Coronary artery (tissue), 2 donors: ENCODE data around the gene UBE2H.

ENCODE experiments used
- DNase-seq: peaks from one replicate; pipeline ENCODE4 v3.0.0-alpha.2; 2017; ENCODE audit warnings: low spot score
- H3K27ac ChIP-seq, 2 donors: fragments of 200-600 bp; sonication (generic); one replicate each; pipeline ENCODE4 v1.5.1; 2016 to 2019
- H3K4me3 ChIP-seq: fragments of 200-600 bp; sonication (generic); 2 replicates; pipeline ENCODE4 v1.5.1; 2016; ENCODE audit warnings: mild to moderate bottlenecking, moderate library complexity
- TF ChIP-seq, protein P1 (sequence below): fragments of 200-600 bp; sonication (generic); IDR thresholded peaks from one replicate; pipeline ENCODE4 v1.5.1; 2019; ENCODE audit warnings: antibody characterized with exemption

UBE2H gene

DNA sequence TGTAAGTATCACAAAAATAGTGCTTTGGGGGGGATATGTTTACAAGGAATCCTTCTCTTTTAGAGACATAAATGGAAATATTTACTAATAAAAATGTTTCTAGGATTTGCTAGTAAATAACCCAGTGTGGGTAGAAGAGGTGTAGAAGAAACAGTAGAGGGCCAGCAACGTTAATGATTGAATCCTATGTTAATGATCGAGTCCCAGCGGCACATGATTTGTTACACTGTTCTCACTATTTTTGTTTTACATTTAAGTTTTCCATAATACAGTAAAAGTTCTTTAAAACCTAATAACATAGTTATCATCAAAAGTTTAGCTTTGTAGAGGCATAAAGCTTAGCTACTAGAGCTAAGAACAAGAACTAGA, 66.0 kb downstream of the UBE2H start:
- no peak overlapping the region for H3K4me3 ChIP-seq
- DNase-seq: no peak
- TF ChIP-seq, protein P1, sequence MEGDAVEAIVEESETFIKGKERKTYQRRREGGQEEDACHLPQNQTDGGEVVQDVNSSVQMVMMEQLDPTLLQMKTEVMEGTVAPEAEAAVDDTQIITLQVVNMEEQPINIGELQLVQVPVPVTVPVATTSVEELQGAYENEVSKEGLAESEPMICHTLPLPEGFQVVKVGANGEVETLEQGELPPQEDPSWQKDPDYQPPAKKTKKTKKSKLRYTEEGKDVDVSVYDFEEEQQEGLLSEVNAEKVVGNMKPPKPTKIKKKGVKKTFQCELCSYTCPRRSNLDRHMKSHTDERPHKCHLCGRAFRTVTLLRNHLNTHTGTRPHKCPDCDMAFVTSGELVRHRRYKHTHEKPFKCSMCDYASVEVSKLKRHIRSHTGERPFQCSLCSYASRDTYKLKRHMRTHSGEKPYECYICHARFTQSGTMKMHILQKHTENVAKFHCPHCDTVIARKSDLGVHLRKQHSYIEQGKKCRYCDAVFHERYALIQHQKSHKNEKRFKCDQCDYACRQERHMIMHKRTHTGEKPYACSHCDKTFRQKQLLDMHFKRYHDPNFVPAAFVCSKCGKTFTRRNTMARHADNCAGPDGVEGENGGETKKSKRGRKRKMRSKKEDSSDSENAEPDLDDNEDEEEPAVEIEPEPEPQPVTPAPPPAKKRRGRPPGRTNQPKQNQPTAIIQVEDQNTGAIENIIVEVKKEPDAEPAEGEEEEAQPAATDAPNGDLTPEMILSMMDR: no peak
- H3K27ac ChIP-seq: no peak overlapping the region

DNA sequence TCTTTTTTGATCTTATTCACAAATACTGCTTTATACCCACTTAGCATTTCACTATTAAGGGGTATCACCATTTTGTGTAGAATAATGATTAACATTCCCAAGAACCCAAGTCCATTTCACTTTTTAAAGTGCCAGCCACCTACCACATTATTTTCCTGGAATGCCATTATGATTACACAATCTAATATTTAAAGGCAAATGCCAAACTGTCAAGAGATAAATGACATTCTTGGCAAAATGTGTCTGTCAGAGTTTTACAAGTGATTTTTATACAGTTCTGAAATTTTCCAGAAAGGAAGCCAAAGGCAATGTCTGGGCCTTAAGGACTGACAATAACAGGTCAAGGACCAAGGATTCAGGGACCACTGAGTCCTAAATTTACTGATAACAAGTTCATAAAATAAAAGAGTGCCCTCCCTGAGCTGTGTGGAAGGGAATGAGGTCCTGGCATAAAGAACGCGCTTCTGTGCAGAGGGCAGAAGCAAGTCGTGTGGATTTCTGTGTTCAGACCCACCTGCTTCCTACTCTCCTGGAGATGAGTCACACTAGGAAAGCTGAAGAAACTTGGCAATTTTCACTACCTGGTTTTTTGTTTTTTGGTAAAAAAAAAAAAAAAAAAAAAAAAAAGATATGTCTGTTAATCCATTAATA, 66.5 kb downstream of the UBE2H start:
- no peak for DNase-seq

DNA sequence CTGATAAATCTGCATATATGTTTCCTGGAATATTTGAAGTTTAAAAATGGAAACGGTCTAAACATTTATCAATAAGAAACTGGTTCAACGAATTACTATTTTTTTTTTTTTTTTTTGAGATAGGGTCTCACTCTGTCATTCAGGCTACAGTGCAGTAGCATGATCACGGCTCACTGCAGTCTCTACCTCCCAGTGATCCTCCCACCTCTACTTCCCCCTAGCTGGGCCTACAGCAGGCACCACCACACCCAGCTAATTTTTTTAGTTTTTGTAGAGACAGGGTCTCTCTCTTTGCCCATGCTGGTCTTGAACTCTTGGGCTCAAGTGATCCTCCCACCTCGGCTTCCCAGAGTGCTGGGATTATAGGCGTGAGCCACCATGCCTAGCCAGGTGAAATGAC, 68.3 kb downstream of the UBE2H start:
- Histone ChIP-seq H3K4me3 (no peak overlapping the region), H3K27ac (no peak overlapping the region)
- TF ChIP-seq, protein P1: no peak
- no peak for DNase-seq

More for the DNA sequence above, 66.5 kb downstream of the UBE2H start:
- TF ChIP-seq, protein P1: no peak
- no peak overlapping the region for H3K4me3 ChIP-seq
- H3K27ac ChIP-seq: peak overlapping the region in 1 of 2 donors; percentile 30

DNA sequence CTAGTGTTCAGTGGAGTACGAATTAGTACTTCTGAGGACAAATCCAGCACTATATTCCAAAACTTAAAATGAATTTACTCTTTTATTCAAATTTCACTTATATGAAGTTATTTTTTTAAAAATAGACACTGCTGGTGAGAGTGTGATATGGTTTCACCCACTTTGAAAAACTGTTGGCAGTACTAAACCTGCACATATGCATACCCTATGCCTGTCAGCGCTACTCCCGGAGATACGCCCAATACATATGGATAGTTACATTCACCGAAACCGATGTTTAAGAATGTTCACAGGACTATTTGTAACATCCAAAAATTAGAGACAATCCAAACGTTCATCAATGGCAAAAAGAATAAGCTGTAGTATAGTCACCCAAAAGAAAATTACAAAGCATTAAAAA, 69.6 kb downstream of the UBE2H start:
- Histone ChIP-seq H3K4me3 (no peak overlapping the region), H3K27ac (no peak overlapping the region)
- TF ChIP-seq, protein P1: no peak
- DNase-seq: no peak

DNA sequence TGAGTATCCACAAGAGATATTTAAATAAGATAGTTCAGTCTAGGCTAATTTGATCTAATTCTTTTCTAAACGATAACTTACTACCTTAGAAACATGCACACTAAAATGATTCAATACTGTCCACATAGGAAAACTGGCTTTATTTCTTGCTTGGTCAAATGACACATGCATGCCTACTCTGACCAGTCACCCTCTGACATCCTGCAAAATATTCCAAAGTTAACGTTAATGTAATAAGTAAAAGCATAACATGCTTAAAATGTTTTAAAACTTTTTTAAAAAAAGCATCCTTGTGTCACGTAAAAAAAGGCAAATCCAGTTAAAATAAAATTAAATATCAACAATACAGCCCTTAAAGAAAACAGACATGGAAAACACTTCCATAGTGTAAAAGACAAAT, 70.2 kb downstream of the UBE2H start:
- TF ChIP-seq, protein P1: no peak
- DNase-seq: no peak
- no peak overlapping the region for H3K27ac ChIP-seq

DNA sequence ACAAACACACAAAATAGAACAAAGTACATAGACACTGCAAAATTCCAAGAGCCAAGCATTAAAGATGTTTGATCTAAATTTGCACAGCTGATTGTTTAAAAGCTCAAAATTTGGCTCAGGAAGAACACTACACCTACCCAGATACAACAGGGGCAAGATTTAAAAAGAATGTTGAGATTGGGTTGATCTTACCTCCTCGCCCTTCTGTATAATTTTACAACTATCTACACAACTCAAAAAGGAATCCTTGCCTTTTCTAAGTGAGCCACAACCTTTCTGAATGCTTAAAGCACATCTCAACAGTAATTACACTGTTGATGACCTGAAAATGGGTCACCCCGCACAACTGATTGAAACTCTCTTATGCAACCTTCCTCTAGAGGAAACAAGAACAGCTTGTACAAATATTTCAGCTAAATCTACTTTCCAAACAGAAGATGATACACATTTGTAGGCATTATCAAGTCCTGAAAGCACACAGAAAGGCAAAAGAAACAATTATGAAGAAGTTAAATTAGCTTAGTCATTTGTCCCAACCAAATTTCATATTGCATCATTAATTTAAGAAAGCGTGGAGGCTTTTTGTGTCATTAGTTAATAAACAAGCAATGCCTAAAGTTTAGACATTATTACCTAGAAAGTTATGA, 75.5 kb downstream of the UBE2H start:
- Histone ChIP-seq H3K27ac (peak overlapping the region in 1 of 2 donors; percentile 11), H3K4me3 (peak overlapping the region; percentile 6)
- TF ChIP-seq, protein P1: no peak
- no peak for DNase-seq

More for the DNA sequence above, 70.2 kb downstream of the UBE2H start:
- H3K4me3 ChIP-seq: no peak overlapping the region

DNA sequence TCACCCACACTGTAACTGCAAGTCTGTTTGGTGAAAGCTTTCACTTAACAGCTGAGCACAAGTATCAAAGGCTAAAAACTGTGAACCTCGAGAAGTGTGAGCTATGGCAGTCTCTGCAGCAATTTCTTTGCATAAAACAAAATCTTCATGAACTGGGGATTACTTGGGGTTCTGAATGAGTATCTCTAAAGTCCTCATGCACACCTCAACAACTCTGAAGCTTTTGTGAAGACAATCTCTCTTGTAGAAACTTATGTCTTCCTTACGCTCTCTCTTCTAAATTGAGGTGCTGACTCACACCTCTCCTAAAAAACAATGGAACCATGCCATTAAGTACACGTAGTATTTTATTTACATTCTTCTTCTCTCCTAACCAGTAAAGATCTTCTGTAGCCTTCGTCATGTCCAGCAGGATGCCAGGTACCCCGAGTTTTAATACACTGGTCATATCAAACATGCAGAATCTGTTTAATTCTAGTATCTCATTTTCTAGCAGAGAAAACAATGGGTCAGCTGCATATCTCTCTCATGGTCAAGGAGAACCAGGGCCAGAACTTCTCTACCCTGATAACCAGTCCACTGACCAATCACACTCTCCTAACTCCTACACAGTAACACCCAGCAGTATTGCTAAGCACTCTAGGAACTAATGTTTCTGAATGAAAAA, 76.9 kb downstream of the UBE2H start:
- Histone ChIP-seq H3K27ac (no peak overlapping the region), H3K4me3 (peak overlapping the region; percentile 1)
- DNase-seq: no peak
- TF ChIP-seq, protein P1: no peak
